ENCODE measurements around the gene GXYLT1. TPM values are rescaled to one million over a fixed set of nuclear protein-coding genes. Genes with fewer than 3 reads are reported as not detected.

Gene GXYLT1
- total and polyA plus RNA-seq, 9 donors: 3.8 to 15.4 (median 11.7) TPM

Other genes with a start within 250 kb of the GXYLT1 start
- gene YAF2, start 93.4 kb upstream of the GXYLT1 start, total RNA-seq: 10 to 100 TPM; 30.9 to 47.7 (median 38.3) TPM
- 10 to 100 TPM; 14.3 to 17.1 TPM for gene YAF2, start 93.4 kb upstream of the GXYLT1 start, polyA plus RNA-seq
- 10 to 100 TPM; 26.5 to 50.9 (median 41.5) TPM for gene ZCRB1, start 181.2 kb upstream of the GXYLT1 start, total RNA-seq
- 10 to 100 TPM; 38.6 to 61.6 TPM for gene ZCRB1, start 181.2 kb upstream of the GXYLT1 start, polyA plus RNA-seq
- 10 to 100 TPM; 42.0 to 68.9 (median 53.8) TPM for gene PPHLN1, start 181.3 kb upstream of the GXYLT1 start, total RNA-seq
- gene PPHLN1, start 181.3 kb upstream of the GXYLT1 start, polyA plus RNA-seq: 10 to 100 TPM; 35.6 to 62.0 TPM

All from ovary (tissue), 9 donors.